ENCODE measurements around the gene WDR53.
"Not testable (repeated sequence)": the region's sequence is repeated elsewhere in the genome, so short reads cannot be mapped to it uniquely, and the experiment has no call there.

WDR53 gene

DNA sequence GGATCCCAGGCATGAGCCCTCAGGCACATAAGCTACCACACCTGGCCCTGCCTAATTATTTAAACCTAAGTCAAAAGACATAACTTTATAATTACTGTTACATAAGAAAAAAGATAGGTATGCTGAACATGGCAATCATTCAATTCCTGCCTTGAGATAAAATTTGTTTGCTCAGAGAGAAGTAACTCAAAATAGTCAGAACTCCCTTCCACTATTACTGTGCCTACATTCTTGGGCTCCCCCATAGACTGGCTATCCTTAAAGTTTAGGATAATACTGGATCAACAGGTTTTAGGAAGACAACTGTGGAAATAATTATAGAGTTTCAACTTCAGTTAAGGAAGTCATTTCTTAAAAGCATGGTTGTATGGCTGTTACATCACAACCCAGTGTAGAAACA is 9.9 kb downstream of the WDR53 start:
- no peak for DNase-seq (ENCODE audit: low spot score)

DNA sequence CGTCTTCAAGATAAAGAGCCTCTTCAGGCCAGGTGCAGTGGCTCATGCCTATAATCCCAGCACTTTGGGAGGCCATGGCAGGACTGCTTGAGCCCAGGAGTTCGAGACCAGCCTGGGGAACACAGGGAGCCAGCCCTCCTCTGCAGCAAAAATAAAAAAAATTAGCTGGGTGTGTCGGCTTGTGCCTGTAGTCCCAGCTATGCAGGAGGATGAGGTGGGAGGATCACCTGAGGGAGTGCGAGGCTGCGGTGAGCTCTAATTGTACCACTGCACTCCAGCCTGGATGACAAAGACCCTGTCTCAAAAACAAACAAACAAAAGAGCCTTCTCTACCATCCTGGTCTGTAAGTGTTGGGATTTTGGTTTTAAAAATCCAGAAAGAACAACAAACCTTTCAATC is 11.1 kb downstream of the WDR53 start:
- no peak for DNase-seq (ENCODE audit: low spot score)

GRCh38 chr3:196555295-196555694 is 13.1 kb downstream of the WDR53 start:
- no peak for DNase-seq (ENCODE audit: low spot score)

DNA sequence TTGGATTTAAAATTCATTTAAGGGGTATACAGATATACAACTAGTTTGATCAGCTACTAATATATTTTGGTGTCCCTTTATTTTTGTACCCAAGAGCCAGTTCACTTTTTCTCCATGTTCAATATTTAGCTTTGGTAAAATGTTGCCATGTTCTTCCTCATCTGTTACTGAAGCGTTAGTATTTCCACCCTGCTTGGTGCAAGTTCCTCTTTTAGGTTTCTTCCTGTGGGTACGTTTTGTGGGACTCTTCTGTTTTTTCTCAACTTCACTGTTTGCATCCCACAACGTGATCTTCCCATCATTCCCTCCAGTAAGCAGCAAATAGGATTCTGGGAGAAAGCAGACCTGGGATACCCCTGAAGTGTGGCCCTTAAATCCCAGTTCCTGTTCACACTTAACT is 14.1 kb downstream of the WDR53 start:
- no peak for DNase-seq (ENCODE audit: low spot score)

DNA sequence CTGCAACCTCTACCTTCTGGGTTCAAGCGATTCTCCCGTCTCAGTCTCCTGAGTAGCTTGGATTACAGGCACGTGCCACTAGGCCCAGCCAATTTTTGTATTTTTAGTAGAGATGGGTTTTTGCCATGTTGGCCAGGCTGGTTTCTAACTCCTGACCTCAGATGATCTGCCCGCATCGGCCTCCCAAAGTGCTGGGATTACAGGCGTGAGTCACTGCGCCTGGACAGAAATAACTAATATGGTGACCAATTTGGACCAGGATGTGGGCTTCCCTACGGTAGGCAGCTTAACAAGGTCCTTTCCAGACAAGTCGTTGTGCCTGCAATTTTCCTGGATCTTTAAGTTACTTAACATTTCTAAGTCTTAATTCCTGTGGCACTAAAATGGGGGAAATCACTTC is 14.8 kb downstream of the WDR53 start:
- DNase-seq (ENCODE audit: low spot score), result no peak

DNA sequence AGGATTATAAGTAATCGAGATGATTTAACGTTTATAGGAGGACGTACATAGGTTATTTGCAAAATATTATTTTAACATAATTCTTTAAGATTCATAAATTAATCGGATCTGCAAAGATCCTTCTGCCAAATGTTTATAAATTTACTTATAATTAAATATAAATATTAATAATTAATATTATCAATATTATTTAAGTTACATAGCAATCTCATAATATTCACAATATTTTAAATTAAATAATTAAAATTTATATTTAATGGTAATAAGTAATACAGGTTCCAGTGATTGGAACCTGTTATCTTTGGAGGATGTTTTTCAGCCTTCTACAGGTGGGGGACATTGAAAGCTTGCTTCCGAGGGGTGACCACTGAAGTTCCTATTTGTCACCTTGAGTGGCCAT is 16.1 kb downstream of the WDR53 start:
- no peak for DNase-seq (ENCODE audit: low spot score)

- not testable (repeated sequence) for DNase-seq (ENCODE audit: low spot score)
These were observed 18.2 kb downstream of the WDR53 start for GRCh38 chr3:196550172-196550571.

DNA sequence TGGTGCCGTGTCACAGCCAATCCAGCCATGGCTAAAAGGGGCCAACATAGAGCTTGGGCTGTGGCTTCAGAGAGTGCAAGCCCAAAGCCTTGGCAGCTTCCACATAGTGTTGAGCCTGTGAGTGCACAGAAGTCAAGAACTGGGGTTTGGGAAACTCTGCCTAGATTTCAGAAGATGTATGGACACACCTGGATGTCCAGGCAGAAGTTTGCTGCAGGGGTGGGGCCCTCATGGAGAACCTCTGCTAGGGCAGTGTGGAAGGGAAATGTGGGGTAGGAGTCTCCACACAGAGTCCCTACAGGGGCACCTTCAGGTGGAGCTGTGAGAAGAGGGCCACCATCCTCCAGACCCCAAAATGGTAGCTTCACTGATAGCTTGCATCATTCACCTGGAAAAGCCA is 19.0 kb downstream of the WDR53 start:
- not testable (repeated sequence) for DNase-seq (ENCODE audit: low spot score)

GRCh38 chr3:196547067-196547466 is 21.3 kb downstream of the WDR53 start:
- DNase-seq (ENCODE audit: low spot score), result no peak

GRCh38 chr3:196546537-196546936 is 21.8 kb downstream of the WDR53 start:
- DNase-seq (ENCODE audit: low spot score), result no peak

DNA sequence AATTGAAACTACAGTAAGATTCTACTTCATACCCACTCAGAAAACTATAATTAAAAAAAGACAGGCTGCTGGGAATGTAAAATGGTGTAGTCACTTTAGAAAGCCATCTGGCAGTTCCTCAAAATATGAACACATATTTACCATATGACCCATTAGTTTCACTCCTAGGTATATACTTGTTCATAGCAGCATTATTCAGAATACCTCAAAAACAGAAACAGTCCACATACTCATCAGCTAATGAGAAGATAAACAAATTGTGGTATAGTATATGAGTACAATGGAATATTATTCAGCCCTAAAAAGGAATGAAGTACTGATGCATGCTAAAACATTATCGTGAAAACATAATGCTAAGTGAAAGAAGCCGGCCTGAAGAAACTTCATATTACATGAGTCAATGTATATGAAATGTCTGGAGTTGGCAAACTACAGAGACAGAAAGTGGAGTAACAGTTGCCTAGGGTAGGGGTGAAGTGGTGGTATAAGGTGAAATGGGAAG is 23.8 kb downstream of the WDR53 start:
- DNase-seq (ENCODE audit: low spot score), result no peak

- DNase-seq (ENCODE audit: low spot score), result no peak
These were observed 26.5 kb downstream of the WDR53 start for GRCh38 chr3:196541684-196542445.

DNA sequence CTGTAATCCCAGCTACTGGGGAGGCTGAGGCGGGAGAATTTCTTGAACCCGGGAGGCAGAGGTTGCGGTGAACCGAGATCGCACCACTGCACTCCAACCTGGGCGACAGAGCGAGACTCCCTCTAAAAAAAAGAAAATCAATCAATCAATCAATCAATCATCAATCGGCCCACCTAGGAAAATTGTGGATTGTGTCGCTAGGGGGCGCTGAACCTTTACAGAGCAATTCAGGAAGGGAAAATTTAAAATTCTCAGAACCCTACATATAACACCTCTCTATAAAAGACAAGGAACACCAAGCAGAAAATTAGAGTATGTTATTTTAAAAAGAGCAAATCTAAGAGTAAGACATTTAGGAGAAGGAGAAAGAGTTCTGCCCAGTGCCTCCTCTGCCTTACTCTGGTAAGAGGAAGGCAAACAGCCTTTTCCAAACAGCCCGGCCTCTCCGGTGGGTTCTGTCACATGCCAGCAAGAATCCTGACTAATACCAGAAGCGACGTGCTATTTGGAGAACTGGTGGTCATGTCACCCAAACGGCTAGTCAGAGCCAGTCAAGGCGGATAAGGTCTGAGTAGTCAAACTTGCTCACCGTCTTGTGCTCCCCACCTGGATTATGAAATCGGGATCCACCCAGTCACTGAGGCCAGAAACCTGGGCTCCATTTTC is 30.9 kb downstream of the WDR53 start:
- peak; percentile 54 for DNase-seq (ENCODE audit: low spot score)

DNA sequence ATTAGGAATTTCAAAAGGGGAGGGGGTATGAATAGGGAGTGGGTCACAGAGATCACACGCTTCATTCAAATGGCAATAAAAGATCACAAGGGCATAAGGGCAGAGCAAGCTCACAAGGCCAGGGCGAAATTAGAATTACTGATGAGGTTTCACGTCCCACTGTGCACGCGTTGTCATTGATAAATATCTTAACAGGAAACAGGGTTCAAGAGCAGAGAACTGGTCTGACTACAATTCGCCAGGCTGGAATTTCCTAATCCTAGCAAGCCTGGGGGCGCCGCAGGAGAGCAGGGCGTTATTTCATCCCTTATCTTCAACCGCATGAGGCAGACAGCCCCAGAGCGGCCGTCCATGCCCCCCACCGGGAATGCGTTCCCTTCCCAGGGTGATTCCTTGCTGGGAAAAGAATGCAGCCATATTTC is 35.1 kb downstream of the WDR53 start:
- DNase-seq (ENCODE audit: low spot score), result no peak

- no peak for DNase-seq (ENCODE audit: low spot score)
These were observed 36.9 kb downstream of the WDR53 start for GRCh38 chr3:196531418-196531817.

GRCh38 chr3:196528639-196529233 is 39.6 kb downstream of the WDR53 start:
- DNase-seq (ENCODE audit: low spot score), result peak; percentile 75

DNA sequence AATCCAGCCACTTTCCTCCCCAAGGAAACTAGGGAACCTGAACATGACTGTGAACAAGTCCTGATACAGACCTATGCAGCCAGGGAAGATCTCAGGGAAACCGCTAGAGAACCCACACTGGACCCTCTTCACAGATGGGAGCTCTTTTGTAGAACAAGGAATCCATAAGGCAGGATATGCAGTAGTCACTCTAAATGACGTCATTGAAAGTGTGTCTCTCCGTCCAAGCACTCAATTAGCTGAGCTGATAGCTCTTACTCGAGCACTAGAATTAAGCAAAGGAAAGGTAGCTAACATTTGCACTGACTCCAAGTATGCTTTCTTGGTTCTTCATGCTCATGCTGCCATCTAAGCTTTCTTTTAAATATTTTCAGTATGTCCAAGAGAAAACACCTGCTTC is 43.2 kb downstream of the WDR53 start:
- DNase-seq (ENCODE audit: low spot score), result no peak

DNA sequence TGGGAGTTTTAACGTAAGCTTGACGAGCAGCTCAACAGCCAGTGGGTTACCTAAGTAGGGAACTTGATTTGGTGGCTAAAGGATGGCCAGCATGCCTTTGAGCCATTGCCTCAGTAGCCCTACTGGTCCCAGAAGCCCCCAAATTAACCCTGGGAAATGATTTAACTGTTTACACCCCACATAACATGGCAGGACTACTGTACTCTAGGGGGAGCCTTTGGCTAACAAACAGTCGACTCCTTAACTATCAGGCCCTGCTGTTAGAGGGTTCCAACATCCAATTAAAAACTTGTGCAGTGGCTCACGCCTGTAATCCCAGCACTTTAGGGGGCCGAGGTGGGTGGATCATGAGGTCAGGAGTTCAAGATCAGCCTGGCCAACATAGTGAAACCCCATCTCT is 43.8 kb downstream of the WDR53 start:
- DNase-seq (ENCODE audit: low spot score), result no peak

- no peak for DNase-seq (ENCODE audit: low spot score)
These were observed 44.5 kb downstream of the WDR53 start for GRCh38 chr3:196523841-196524240.

DNA sequence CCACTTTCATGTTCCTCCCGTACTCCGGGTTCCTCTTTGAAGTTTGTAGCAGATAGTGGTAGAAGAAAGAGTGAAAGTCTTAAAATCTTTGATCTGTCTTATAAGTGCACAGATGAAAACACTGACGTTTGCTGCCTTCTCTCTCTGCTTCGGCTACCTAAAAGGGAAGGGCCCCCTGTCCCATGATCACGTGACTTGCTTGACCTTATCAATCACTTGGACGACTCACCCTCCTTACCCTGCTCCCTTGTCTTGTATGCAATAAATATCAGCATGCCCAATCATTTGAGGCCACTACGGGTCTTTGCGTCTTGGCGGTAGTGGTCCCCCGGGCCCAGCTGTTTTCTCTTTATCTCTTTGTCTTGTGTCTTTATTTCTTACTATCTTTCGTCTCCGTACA is 47.1 kb downstream of the WDR53 start:
- not testable (repeated sequence) for DNase-seq (ENCODE audit: low spot score)

- no peak for DNase-seq (ENCODE audit: low spot score)
These were observed 48.7 kb downstream of the WDR53 start for GRCh38 chr3:196519718-196520082.

GRCh38 chr3:196518966-196519717 is 49.2 kb downstream of the WDR53 start:
- DNase-seq (ENCODE audit: low spot score), result peak; percentile 79

DNA sequence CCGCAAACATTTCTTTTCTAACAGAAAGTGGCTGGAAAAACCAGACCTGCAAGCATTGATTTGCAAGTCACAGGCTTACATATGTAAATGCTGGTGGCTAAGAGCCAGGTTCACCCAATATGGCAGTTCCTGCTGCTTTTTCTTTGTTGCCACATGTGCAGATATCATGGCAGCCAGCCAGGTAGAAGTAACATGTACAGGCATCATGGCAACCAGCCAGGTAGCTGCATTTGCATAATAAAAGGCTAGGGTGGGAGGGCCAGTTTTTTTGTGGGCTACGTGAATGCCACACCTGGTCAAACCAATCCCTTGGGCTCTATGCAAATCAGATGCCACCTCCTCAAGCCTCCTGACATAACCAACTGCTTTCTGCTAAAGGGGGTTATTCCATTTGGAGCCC is 50.4 kb downstream of the WDR53 start:
- DNase-seq (ENCODE audit: low spot score), result no peak

All from hematopoietic multipotent progenitor cell treated with erythropoietin and hydrocortisone succinate and interleukin-3 and kit ligand, for 15 days (in vitro differentiated cells).